HCT116 (cell line): Measurements from ENCODE around the gene ZMYND19. TPM values are rescaled to one million over a fixed set of nuclear protein-coding genes. Genes with fewer than 3 reads are reported as not detected.
"Not testable (repeated sequence)": the region's sequence is repeated elsewhere in the genome, so short reads cannot be mapped to it uniquely, and the experiment has no call there.

Experiments used
- ATAC-seq: fragments of 200-7000 bp; cut with Tn5 transposase; 2 replicates; pipeline ENCODE4 v1.9.1; 2020; ENCODE audit warnings: mild to moderate bottlenecking, moderate library complexity
- BruUV-seq: library from RNA; stranded (reverse); fragments of 400-500 nt; replicated peaks from 2 replicates; lab custom pipeline; 2021; lab: Mats Ljungman, UMichigan
- CTCF ChIA-PET: fragments of 300-600 bp; sonication (Branson Sonifier 250); formaldehyde crosslinking; loops from one replicate; lab custom pipeline; 2021; ENCODE audit warnings: antibody characterized with exemption; lab: Charles Lee
- POLR2A ChIA-PET: fragments of 300-600, 350-600 bp; sonication (Branson Sonifier 250); formaldehyde crosslinking; loops from one replicate; lab custom pipeline; 2021; ENCODE audit warnings: antibody characterized with exemption; lab: Charles Lee
- RAD21 ChIA-PET, 2 experiments: fragments of 300-600 bp; sonication (Branson Sonifier 250); formaldehyde crosslinking; loops; one replicate each; lab custom pipeline; 2023; ENCODE audit warnings: low total read pairs in 2 of 2; ENCODE audit not compliant: uncharacterized antibody in 2 of 2, unreplicated experiment in 2 of 2, low non-redundant PET in 1 of 2; lab: Charles Lee
- DNase-seq: peaks from one replicate; pipeline ENCODE4 v3.0.0-alpha.2; 2010; ENCODE audit warnings: low read depth, low spot score
- H2AFZ ChIP-seq: fragments of 200-600 bp; shearing (Covaris generic), sonication (generic); 2 replicates; pipeline ENCODE4 v1.6.1; 2017; ENCODE audit warnings: low read depth, mixed run types, mixed read lengths, antibody characterized with exemption, low read length; ENCODE audit not compliant: poor library complexity, severe bottlenecking
- H3K27ac ChIP-seq: 2 replicates; pipeline ENCODE4 v1.5.1; 2012; ENCODE audit warnings: low read depth, low read length
- H3K27me3 ChIP-seq: fragments of 200-600 bp; sonication (generic); 2 replicates; pipeline ENCODE4 v1.6.1; 2016; ENCODE audit warnings: mixed run types, low read length, mixed read lengths; ENCODE audit not compliant: insufficient read depth
- H3K36me3 ChIP-seq, 2 experiments: fragments of 200-500 bp in 1 of 2; fragments of 200-600 bp in 1 of 2; sonication (Bioruptor generic) in 1 of 2; sonication (generic) in 1 of 2; 2 replicates each; pipeline versions ENCODE4 v1.5.1 to v1.6.1; 2014 to 2016; ENCODE audit warnings: low read length in 2 of 2, inconsistent platforms in 1 of 2, mixed read lengths in 1 of 2, mixed run types in 1 of 2; ENCODE audit not compliant: insufficient read depth in 2 of 2, control insufficient read depth in 1 of 2
- H3K4me1 ChIP-seq, 2 experiments: fragments of 200-600 bp in 1 of 2; sonication (generic) in 1 of 2; 2 replicates each; pipeline versions ENCODE4 v1.5.1 to v1.6.1; 2012 to 2017; ENCODE audit warnings: low read length in 2 of 2, inconsistent platforms in 1 of 2, mild to moderate bottlenecking in 1 of 2, mixed read lengths in 1 of 2, mixed run types in 1 of 2, moderate library complexity in 1 of 2; ENCODE audit not compliant: insufficient read depth in 2 of 2, control insufficient read depth in 1 of 2
- H3K4me2 ChIP-seq: fragments of 200-600 bp; sonication (generic); 2 replicates; pipeline ENCODE4 v1.6.1; 2017; ENCODE audit warnings: mixed run types, low read length, mixed read lengths
- H3K4me3 ChIP-seq, 2 experiments: fragments of 200-600 bp in 1 of 2; sonication (generic) in 1 of 2; replicated peaks in 1 of 2; 2 replicates each; pipeline ENCODE4 v1.5.1; 2011 to 2016; ENCODE audit warnings: low read length in 2 of 2, control low read depth in 1 of 2, low read depth in 1 of 2, mild to moderate bottlenecking in 1 of 2, mixed read lengths in 1 of 2, mixed run types in 1 of 2
- H3K79me2 ChIP-seq: fragments of 200-600 bp; sonication (generic); 2 replicates; pipeline ENCODE4 v1.6.1; 2017; ENCODE audit warnings: mild to moderate bottlenecking, mixed run types, low read length, moderate library complexity, mixed read lengths; ENCODE audit not compliant: insufficient read depth
- H3K9ac ChIP-seq: fragments of 200-600 bp; sonication (generic); 2 replicates; pipeline ENCODE4 v1.6.1; 2016; ENCODE audit warnings: low read length, mixed read lengths
- H3K9me2 ChIP-seq: fragments of 200-600 bp; sonication (generic), shearing (Covaris generic); 2 replicates; pipeline ENCODE4 v1.6.1; 2017; ENCODE audit warnings: mixed run types, mild to moderate bottlenecking, moderate library complexity; ENCODE audit not compliant: insufficient read depth
- H3K9me3 ChIP-seq, 2 experiments: fragments of 200-500 bp in 1 of 2; fragments of 200-600 bp in 1 of 2; sonication (Bioruptor generic) in 1 of 2; sonication (generic) in 1 of 2; 2 replicates each; pipeline ENCODE4 v1.6.1; 2014 to 2017; ENCODE audit warnings: low read length in 2 of 2, mixed read lengths in 2 of 2, inconsistent platforms in 1 of 2, low read depth in 1 of 2, mild to moderate bottlenecking in 1 of 2, mixed run types in 1 of 2, moderate library complexity in 1 of 2; ENCODE audit not compliant: control insufficient read depth in 1 of 2, insufficient read depth in 1 of 2
- H4K20me1 ChIP-seq: fragments of 200-600 bp; sonication (generic), shearing (Covaris generic); 2 replicates; pipeline ENCODE4 v1.6.1; 2017; ENCODE audit warnings: mixed run types, mild to moderate bottlenecking, moderate library complexity; ENCODE audit not compliant: insufficient read depth
- EZH2 ChIP-seq: fragments of 200-600 bp; sonication (generic); IDR thresholded peaks from 2 replicates; pipeline ENCODE4 v1.6.1; 2017; ENCODE audit warnings: antibody characterized with exemption, mixed run types
- POLR2A ChIP-seq: IDR thresholded peaks from 2 replicates; pipeline ENCODE4 v1.7.0; 2011; ENCODE audit warnings: borderline replicate concordance; ENCODE audit not compliant: insufficient read depth, insufficient read length; ENCODE audit errors: extremely low read depth
- POLR2AphosphoS5 ChIP-seq: IDR thresholded peaks from 2 replicates; pipeline ENCODE4 v1.6.1; 2011; ENCODE audit warnings: mild to moderate bottlenecking, low read depth, low read length, moderate library complexity
- SP1 ChIP-seq: IDR thresholded peaks from 2 replicates; pipeline ENCODE4 v1.6.1; 2012; ENCODE audit warnings: low read depth
- YY1 ChIP-seq: IDR thresholded peaks from 2 replicates; pipeline ENCODE4 v1.6.1; 2011; ENCODE audit warnings: low read length, low read depth, moderate library complexity, mild to moderate bottlenecking; ENCODE audit not compliant: insufficient replicate concordance; ENCODE audit errors: extremely low read depth
- ZFX ChIP-seq: fragments of 450-650 bp; IDR thresholded peaks from 2 replicates; pipeline ENCODE4 v1.6.1; 2017
- intact Hi-C: fragments of 100-400 bp; cut with micrococcal nuclease; formaldehyde crosslinking; loops from 2 replicates; pipeline ENCODE4 v1.10.0; 2022
- total RNA-seq: library from RNA; stranded (reverse); gene quantifications from one replicate; pipeline ENCODE4 v1.2.1, GENCODE V29; 2021; ENCODE audit not compliant: unreplicated experiment
- TF ChIP-seq, protein P1 (sequence below), 3 experiments: fragments of 200-600 bp in 1 of 3; sonication (generic) in 1 of 3; IDR thresholded peaks in 2 of 3; conservative IDR thresholded peaks in 1 of 3; 2 replicates each; pipeline ENCODE4 v1.5.1; 2012 to 2017; ENCODE audit warnings: low read depth in 2 of 3, low read length in 2 of 3, antibody characterized with exemption in 1 of 3, borderline replicate concordance in 1 of 3, control low read depth in 1 of 3, mild to moderate bottlenecking in 1 of 3, mixed read lengths in 1 of 3, mixed run types in 1 of 3, moderate library complexity in 1 of 3; ENCODE audit not compliant: insufficient read depth in 1 of 3
- TF ChIP-seq, protein P2 (sequence below): IDR thresholded peaks from 2 replicates; pipeline ENCODE4 v1.6.1; 2012

ZMYND19 gene
- total RNA-seq, 1 experiment from 2014 or later: 57.4 TPM

DNA sequence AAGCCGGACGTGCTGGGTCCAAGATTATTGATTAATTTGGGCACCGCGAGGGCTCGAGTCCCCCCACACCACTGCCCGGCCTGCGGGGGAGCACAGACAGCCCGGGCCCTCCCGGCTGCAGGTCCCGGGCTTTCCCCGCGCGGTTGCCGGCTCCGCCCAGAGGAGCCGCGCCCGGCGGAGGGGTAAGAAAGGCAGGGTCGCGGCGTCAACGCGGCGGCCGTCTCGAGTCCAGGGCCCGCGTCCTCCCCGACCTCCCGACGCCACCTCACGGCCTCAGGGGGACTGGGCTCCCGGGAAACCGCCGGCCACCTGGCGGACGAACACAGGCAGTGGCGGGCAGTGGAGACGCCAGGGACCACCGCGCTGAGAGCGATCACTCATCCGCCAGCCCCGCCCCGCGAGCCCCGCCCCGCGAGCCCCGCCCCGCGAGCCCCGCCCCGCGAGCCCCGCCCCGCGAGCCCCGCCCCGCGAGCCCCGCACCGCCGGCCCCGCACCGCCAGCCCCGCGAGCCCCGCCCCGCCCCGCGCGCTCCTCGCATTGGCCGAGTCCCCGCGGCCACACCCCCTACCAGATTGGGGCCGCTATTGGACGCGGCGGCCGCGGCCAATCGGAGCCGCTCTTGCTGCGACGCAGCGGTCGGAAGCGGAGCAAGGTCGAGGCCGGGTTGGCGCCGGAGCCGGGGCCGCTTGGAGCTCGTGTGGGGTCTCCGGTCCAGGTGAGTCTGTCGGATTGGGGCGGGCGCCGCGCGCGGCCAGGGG, 38.9 kb downstream of the ZMYND19 start, which contains the start of gene MRPL41:
Gene MRPL41 (plus strand): TSS at position 616 of the 758 bp plus-strand sequence. CDS start 203 bp downstream, outside the sequence.
- peak within 1 kb of the TSS; percentile 93 for H3K9ac ChIP-seq
- POLR2A ChIA-PET: interaction anchor here (1.0 to 1.1 kb wide), 2 partner anchors 25 to 54 kb away, joined by 3 to 4 read pairs; no protein-coding TSS in a partner anchor
- H3K4me3 ChIP-seq: peak within 1 kb of the TSS; percentile 88 to 95
- H3K36me3 ChIP-seq: peaks cover 19 to 21% of the 10 kb centered on the region in 2 experiments; a peak in 3 of 4 replicates
- ATAC-seq: peak; percentile 86
- H3K4me2 ChIP-seq: peak within 1 kb of the TSS; percentile 82
- H3K79me2 ChIP-seq: peaks cover 16% of the 10 kb centered on the region
- RAD21 ChIA-PET: interaction anchor here (0.6 to 1.1 kb wide), 4 partner anchors 10 to 76 kb away, joined by 3 to 6 read pairs (median 4); partner anchors contain the start of gene ARRDC1 (in 1 of the 2)
- CTCF ChIA-PET: interaction anchor here (0.8 to 1.2 kb wide), 7 partner anchors 9 to 249 kb away, joined by 3 to 6 read pairs (median 3); partner anchors contain the start of genes EHMT1 and NRARP
- DNase-seq: peak; percentile 61
- H3K27ac ChIP-seq: peak within 1 kb of the TSS; percentile 87
- H2AFZ ChIP-seq: no peak within 1 kb of the TSS
- TF ChIP-seq EZH2 (no peak), SP1 (peak; percentile 81), YY1 (no peak), POLR2A (peak; percentile 48), POLR2AphosphoS5 (peak; percentile 88), ZFX (0 out of 2 replicates have a peak, but pooled peaks have one; percentile 47)
- TF ChIP-seq, protein P1, sequence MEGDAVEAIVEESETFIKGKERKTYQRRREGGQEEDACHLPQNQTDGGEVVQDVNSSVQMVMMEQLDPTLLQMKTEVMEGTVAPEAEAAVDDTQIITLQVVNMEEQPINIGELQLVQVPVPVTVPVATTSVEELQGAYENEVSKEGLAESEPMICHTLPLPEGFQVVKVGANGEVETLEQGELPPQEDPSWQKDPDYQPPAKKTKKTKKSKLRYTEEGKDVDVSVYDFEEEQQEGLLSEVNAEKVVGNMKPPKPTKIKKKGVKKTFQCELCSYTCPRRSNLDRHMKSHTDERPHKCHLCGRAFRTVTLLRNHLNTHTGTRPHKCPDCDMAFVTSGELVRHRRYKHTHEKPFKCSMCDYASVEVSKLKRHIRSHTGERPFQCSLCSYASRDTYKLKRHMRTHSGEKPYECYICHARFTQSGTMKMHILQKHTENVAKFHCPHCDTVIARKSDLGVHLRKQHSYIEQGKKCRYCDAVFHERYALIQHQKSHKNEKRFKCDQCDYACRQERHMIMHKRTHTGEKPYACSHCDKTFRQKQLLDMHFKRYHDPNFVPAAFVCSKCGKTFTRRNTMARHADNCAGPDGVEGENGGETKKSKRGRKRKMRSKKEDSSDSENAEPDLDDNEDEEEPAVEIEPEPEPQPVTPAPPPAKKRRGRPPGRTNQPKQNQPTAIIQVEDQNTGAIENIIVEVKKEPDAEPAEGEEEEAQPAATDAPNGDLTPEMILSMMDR (IDR thresholded peaks at IDR 0.05 in 2 of 3, conservative IDR thresholded peaks at IDR 0.05 in 1 of 3; ENCODE audit: borderline replicate concordance in 1 of 3, insufficient read depth in 1 of 3, low read depth in 2 of 3, low read length in 2 of 3): peak; percentile 23 to 50 (median 50)
- TF ChIP-seq, protein P2, sequence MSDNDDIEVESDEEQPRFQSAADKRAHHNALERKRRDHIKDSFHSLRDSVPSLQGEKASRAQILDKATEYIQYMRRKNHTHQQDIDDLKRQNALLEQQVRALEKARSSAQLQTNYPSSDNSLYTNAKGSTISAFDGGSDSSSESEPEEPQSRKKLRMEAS: 0 out of 2 replicates have a peak, but pooled peaks have one; percentile 33
- H3K9me2 ChIP-seq: no peaks in the 10 kb centered on the region
- no TSS peak for BruUV-seq
- peaks cover 11 to 22% of the 10 kb centered on the region in 2 experiments for H3K4me1 ChIP-seq
- peaks cover 0 to 4% of the 10 kb centered on the region in 2 experiments; a peak in 2 of 4 replicates for H3K9me3 ChIP-seq
- no peaks in the 10 kb centered on the region for H3K27me3 ChIP-seq
- intact Hi-C loops: no loop called here
- peaks cover 8% of the 10 kb centered on the region; the same call in 1 of the 2 replicates for H4K20me1 ChIP-seq

DNA sequence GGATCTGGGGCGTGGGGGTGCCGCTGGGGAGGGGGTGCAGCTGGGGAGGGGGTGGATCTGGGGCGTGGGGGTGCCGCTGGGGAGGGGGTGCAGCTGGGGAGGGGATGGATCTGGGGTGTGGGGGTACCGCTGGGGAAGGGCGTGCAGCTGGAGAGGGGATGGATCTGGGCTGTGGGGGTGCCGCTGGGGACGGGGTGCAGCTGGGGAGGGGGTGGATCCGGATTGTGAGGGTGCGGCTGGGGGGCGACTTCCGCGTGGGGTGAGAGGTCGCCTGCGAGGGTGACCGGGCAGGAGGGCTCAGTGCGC, 39.4 kb downstream of the ZMYND19 start:
- H3K27me3 ChIP-seq, POLR2A ChIA-PET, RAD21 ChIA-PET, BruUV-seq, H4K20me1 ChIP-seq, intact Hi-C loops, H2AFZ ChIP-seq, CTCF ChIA-PET, H3K9me3 ChIP-seq, ATAC-seq, H3K9me2 ChIP-seq, DNase-seq: not testable (repeated sequence)
- peak overlapping the region; percentile 82 for H3K4me2 ChIP-seq
- peak overlapping the region; percentile 51 to 63 for H3K4me3 ChIP-seq
- peak overlapping the region; percentile 87 for H3K27ac ChIP-seq
- peak overlapping the region; percentile 62 for H3K9ac ChIP-seq
- H3K36me3 ChIP-seq: peaks cover 15 to 16% of the 10 kb centered on the region in 2 experiments; a peak in 3 of 4 replicates
- H3K4me1 ChIP-seq: peaks cover 11 to 22% of the 10 kb centered on the region in 2 experiments
- H3K79me2 ChIP-seq: peaks cover 16% of the 10 kb centered on the region
